HG03439 (cell line): ENCODE data around the gene SWT1.
"Not testable (repeated sequence)": the region's sequence is repeated elsewhere in the genome, so short reads cannot be mapped to it uniquely, and the experiment has no call there.

Source experiments
- ATAC-seq: cut with Tn5 transposase; IDR thresholded peaks from one replicate; pipeline ENCODE4 v1.9.1; 2021; ENCODE audit warnings: mild to moderate bottlenecking, moderate library complexity; ENCODE audit not compliant: unreplicated experiment

Gene SWT1

DNA sequence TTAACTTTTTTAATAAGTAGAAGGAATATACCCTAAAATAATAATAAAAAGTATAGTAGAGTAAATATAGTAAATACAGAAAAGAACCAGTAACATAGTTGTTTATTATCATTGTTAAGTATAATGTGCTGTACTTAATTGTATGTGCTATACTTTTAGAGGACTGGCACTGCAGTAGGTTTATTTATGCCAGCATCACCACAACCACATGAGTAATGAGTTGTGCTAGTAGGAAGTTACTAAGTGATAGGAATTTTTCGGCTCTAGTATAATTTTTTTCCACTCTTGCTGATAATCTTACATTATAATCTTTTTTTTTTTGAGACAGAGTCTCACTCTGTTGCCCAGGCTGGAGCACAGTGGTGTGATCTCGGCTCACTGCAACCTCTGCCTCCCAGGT is 88.5 kb downstream of the SWT1 start:
- no peak for ATAC-seq

DNA sequence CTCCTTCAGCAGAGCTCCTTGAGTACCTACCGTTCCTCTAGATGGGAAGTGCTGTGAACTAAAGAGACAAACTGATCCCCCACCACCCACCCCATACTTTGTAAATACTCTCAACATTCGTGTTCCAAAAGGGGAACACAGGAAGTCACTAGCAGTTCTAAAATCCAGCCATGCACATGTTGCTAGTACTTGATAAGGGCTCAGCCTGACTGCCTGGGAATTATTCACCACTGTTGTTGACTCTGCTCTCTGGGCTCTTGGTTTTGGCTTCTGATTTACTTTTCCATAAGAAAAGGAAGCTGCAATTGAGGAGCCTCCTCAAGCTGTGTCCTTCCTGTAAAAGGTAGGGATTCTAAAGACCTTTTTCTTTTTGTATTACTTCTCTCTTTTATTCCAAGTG is 92.6 kb downstream of the SWT1 start:
- ATAC-seq, result no peak

DNA sequence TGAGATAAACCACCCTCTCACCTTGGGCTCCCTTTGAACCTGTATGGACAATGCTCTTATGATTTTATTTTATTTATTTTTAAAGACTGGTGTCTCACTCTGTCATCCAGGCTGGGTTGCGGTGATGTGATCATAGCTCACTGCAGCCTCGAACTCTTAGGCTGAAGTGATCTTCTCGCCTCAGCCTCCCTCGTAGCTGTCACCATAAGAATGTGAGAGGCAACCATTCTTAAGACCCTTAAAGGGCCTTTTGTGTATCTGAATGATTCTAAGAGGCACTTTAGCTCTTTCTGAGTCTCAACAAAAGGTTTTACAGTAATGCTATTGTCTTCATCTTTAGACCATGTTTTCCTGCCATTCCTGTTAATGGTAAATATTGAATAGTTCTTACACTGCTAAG is 93.1 kb downstream of the SWT1 start:
- ATAC-seq, result no peak

DNA sequence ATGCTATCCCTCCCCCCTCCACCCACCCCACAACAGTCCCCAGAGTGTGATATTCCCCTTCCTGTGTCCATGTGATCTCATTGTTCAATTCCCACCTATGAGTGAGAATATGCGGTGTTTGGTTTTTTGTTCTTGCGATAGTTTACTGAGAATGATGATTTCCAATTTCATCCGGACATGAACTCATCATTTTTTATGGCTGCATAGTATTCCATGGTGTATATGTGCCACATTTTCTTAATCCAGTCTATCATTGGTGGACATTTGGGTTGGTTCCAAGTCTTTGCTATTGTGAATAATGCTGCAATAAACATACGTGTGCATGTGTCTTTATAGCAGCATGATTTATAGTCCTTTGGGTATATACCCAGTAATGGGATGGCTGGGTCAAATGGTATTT is 95.0 kb downstream of the SWT1 start:
- not testable (repeated sequence) for ATAC-seq

DNA sequence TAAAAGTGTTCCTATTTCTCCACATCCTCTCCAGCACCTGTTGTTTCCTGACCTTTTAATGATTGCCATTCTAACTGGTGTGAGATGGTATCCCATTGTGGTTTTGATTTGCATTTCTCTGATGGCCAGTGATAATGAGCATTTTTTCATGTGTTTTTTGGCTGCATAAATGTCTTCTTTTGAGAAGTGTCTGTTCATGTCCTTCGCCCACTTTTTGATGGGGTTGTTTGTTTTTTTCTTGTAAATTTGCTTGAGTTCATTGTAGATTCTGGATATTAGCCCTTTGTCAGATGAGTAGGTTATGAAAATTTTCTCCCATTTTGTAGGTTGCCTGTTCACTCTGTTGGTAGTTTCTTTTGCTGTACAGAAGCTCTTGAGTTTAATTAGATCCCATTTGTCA is 95.4 kb downstream of the SWT1 start:
- ATAC-seq, result not testable (repeated sequence)

DNA sequence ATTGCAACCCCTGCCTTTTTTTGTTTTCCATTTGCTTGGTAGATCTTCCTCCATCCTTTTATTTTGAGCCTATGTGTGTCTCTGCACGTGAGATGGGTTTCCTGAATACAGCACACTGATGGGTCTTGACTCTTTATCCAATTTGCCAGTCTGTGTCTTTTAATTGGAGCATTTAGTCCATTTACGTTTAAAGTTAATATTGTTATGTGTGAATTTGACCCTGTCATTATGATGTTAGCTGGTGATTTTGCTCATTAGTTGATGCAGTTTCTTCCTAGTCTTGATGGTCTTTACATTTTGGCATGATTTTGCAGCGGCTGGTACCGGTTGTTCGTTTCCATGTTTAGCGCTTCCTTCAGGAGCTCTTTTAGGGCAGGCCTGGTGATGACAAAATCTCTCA is 98.6 kb downstream of the SWT1 start:
- not testable (repeated sequence) for ATAC-seq

DNA sequence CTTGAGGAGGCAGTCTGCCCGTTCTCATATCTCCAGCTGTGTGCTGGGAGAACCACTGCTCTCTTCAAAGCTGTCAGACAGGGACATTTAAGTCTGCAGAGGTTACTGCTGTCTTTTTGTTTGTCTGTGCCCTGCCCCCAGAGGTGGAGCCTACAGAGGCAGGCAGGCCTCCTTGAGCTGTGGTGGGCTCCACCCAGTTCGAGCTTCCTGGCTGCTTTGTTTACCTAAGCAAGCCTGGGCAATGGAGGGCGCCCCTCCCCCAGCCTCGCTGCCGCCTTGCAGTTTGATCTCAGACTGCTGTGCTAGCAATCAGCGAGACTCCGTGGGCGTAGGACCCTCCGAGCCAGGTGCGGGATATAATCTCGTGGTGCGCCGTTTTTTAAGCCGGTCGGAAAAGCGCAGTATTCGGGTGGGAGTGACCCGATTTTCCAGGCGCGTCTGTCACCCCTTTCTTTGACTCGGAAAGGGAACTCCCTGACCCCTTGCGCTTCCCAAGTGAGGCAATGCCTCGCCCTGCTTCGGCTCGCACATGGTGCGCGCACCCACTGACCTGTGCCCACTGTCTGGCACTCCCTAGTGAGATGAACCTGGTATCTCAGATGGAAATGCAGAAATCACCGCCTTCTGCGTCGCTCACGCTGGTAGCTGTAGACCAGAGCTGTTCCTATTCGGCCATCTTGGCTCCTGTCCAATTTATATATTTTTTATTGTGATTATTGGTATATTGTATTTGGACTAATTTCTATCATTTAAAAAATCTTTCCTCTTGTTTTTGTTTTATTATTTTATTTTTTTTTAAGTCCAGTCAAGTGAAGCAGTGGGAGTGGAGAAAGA is 100.4 kb downstream of the SWT1 start:
- not testable (repeated sequence) for ATAC-seq

DNA sequence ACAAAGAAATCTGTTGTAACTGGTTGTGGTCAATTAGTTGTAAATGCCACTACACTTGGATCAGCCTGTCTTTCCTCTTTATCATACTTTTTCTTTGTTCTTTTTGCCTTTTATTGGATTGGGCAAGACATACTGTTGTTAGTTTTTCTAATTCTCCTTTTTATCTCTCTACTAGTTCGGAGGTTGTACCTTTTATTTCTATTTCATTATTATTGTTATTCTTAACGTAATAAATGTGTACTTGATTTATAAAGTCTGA is 100.9 kb downstream of the SWT1 start:
- no peak for ATAC-seq

DNA sequence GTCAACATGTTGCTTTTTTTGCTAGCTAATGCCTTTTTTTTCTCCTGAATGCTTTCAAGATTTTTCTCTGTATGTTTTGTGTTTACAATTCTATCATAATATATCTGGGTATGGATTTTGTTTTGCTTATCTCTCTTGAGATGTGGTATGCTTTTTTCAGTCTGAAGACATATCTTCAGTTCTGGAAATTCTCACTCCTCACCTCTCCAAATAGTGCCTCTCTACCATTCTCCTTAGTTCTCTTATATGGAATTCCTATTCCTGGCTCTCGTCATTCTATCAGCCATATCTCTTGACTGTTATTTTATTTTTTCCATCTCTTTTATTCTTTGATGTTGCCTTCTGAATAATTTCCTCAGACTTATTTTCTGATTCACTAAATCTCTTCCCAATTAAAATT is 101.7 kb downstream of the SWT1 start:
- no peak for ATAC-seq

DNA sequence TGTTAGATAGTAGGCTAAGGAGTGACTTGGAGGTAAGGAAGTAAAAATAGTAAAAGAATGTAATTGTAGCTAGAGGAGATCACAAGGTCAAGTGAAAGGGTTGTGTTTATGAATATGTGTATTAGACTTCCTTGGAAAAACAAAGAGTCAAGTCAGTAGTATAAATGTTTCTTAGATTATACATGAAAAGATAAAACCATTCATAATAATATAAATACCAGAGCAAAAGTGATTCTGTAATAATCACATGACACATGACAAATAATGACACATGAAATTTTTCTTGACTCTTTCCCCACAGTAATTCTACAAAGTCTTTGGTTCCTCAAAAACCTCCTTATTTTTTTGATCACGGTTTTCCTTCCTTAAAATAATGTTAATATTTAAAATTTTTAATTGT is 103.6 kb downstream of the SWT1 start:
- ATAC-seq, result no peak

DNA sequence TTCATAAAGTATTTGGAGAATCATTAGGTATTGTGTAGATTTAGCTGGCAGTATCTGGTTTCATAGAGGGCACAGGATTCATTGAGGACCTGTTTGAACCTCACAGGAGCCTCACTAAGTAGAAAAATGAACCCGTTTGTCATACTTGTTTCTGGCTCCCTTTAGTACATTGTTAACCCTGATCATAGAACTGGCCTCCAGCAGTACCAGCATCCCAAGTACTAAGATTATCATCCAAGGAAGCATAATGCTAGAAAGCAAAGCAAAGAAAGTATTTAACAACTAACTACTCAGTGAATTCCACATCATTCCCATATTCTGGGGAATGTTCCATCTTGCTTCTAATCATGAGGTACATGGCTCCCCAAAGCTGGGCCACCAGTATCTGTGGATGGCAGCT is 105.2 kb downstream of the SWT1 start:
- ATAC-seq, result no peak

DNA sequence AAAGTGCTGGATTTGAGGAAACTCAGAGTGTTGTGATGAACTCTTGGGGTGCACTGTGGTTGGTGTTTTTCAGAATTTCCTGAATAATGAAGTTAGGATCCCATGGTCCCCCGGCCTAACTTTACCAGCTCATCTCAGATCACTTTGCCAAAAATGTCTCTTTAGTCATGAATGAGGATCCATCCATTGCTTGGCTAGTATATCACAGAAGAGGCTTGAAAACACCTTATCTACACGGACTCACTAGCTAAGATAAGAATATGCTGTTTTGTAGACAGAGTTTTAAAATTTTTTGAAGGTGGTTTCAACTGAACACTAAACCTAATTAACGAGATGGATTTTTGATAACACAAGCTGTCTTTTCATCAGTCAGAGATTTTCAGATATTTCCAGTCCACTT is 106.3 kb downstream of the SWT1 start:
- no peak for ATAC-seq

DNA sequence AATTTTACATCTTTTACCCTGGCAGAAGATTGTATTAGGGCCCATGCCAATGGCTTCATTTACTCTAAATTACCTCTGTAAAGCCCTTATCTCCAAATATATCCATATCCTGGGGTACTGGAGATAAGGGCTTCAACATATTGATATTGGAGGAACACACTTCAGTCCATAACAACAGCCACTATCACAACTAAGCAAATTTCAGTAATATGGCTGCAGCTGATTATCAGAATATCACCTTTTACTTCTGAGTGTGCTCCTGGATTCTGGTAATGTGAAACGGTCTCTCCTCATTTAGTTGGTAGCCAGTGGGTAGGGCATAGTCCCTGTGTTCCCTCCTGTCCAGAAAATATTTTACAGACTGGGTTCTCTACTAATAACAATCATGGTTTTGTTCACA is 106.8 kb downstream of the SWT1 start:
- no peak for ATAC-seq

DNA sequence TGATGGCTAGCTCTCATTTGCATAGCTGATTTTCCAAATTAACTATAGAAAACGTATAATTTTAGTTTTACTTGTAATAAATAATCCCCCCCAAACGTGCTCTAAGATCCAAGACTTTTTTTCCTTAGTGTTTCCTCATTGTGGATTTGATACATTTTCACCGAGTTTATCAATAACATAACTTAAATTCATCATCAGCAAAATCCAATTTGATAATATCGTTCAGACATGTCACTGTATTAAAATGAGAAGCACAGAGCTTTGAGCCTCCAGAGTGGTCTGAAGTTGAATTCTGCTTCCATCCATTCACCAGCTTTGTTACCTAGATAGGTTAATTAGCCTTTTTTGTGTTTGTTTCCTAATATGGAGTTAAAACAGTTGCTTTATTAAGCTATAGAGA is 108.3 kb downstream of the SWT1 start:
- no peak for ATAC-seq

DNA sequence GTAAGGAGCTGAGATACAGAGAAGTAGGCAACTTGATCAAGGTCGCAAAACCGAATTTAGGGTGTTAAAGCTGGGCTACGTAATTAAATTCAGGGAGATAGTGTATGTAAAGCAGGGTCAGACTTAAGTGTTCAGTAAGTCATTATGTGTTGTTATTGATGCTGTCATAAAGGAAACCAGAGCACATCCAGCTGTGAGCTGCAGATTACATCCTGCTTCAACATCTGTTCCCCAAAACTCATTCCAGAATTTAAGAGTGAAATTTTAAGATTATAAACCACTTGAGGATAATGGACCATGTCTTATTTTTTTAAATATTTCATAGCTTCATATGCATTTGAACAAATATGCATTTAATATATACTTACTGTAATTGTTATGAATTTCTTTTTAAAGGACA is 110.3 kb downstream of the SWT1 start:
- no peak for ATAC-seq

DNA sequence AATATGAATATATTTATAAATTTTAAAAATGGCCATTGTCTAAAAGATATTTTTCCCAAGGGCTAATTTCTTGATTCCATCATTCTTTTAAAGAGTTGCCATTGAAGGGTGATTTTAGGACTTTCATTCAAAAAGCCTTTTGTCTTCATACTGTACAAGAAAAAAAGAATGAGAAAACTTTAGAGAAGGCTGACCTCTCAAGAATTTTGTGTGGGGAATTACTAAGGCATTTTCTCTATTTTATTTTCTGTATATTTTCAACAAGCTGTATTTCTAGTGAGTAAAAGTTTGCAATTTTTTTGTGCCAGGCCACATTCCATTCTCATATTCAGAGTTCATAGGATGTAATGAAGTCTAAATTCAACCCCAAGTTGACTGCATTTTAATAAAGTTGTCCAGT is 110.7 kb downstream of the SWT1 start:
- ATAC-seq, result no peak

DNA sequence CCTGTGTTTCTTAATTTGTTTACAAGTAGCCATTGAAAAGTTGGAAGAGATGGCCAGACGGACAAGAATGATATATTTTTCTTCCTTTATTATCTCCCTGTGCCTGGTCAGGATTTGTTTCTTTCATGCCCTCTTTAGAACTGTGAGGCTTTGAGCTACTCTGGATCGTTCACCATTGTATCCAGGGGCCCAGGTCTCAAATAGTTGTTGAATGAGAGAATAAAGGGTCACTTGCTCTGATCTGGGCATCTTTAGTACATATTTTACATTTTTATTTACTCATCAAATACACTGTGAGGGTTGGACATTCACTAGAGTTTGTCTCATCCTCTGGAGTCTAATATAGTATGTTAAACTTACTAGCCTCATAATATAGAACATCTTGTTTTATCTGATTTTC is 111.4 kb downstream of the SWT1 start:
- ATAC-seq, result no peak

DNA sequence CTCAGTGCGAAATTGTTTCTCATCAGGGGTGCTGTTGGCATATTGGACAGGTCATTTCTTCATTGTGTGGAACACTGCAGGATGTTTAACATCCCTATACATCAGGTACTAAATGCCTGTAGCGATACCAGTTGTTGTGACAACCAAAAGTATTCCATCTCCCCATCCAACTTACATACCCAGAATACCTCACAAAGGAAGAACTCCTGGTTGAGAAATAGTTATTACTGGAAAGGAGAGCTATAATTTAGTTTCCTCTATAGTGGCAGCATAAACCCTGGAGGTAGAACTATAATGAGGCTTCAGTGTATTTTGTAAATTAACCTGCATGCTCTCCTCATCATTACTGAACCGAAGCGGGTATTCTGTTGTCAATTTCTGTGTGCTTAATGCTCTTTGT is 115.0 kb downstream of the SWT1 start:
- ATAC-seq, result no peak

DNA sequence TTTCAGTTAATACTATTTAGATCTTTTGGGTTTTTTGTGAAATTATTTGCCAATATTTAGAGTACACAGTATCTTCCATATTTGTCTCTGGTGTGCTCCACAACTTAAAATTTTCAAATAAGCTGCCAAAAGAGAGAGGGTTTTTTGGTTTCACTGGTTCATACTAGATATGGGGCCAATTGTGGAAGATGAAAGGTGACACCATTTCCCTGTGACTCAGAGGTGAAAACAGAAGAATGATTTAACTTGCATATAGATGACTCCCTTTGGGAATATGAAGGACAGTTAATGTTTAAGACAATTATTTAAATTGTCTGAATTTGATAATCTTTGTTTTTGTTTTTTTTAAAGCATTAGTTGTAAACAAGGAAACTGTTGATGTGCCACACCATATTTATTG is 122.6 kb downstream of the SWT1 start:
- no peak for ATAC-seq

DNA sequence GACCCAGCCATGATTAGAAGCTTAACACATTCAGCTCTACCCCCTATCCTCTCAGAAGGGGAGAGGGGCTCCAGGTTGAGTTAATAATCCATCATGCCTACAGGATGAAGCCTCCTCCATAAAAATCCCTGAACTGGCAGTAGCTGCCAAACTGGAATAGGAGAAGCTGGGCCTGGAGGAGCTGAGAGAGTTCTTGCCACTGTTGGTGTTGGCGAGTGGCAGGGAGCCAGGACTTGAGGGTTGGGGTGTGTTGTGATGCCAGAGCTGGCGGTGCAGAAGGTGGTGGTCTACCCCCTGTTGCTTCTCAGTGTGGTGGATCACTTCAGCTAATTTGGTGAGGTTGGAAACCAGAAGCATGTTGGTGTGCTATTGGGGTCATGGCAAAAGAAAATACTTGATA is 123.6 kb downstream of the SWT1 start:
- no peak for ATAC-seq

DNA sequence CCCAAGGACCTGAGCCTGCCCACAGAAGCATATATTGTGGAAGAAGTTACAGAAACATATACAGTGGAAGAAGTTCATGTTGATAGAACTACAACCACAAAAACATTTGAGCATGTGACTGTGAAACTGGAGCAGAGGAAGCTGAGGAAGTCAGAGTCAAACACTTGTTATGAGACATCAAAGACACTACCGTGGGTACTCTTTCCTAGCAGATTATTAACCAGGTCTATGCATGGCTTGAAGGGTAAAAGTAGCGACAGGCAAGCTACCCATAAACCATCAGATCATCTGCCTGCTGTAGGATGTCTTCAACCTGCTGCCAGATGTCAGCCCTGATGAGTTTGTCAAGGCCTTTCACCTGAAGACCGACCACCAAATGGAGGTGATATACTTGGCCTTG is 124.3 kb downstream of the SWT1 start:
- no peak for ATAC-seq

DNA sequence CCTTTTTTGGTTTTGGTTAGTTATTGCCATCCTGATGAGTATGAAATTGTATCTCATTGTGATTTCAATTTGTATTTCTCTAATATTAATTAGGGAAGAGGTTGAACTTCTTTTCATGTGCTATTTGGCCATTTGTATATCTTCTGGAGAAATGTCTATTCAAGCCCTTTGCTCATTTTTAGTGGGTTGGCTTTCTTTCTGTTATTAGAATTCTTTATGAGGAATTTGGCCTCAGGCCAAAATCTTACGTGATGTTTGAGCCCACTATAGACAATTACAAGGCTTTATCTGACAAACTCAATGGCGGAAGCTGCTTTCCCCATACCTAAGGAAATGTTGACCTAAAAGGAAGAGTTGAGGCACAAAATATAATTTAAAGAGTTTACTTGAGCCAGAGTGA is 127.1 kb downstream of the SWT1 start:
- no peak for ATAC-seq

DNA sequence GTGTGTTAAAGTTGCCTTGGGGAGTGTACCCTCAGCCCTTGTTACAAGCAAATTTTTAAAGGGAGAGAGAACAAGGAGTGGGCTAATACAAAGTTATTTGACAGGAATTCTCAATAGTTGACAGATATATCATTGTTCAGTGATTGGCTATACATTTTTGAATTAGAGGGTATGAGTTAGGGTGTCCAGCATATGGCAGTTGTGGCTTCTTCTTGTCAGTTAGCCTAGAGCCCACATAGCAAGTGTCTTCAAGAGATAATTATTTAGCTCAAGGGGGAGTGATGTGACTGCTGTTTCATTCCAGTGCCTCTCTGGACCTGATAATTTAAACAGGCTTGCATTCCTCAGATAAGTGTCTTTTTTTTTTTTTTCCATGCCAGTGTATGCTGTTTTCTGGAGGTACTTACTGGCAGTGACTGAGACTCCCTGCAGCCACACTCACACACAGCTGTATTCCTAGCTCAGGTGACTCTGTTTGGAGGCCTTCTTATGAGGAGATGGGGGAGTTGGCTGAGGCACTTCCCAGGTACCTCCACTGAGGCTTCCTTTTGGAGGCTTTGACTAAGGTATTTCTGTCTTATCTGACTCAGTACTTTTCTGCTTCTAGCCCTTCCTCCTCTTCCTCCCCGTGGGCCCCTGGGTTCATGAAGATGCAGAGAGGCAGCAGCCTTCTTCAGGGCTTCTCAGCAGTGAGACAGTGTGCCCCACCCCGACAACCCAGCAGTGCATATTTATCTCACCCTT is 127.7 kb downstream of the SWT1 start:
- ATAC-seq, result no peak
